Suppressor macrophage treated with lipopolysaccharide for 1 hour (primary cell): Measurements from ENCODE around the gene HSD11B1.

Experiments
- DNase-seq, 3 donors: peaks; one replicate each; pipeline ENCODE4 v3.0.0-alpha.2; 2020 to 2022

The HSD11B1 gene

GRCh38 chr1:209692296-209692695 lies 12.3 kb upstream of the HSD11B1 start:
- no peak for DNase-seq

- peak; percentile 92 to 94 (median 94) for DNase-seq
Measured at GRCh38 chr1:209692745-209693504, 11.7 kb upstream of the HSD11B1 start.

- DNase-seq = no peak
Measured at GRCh38 chr1:209696673-209697072, 8.0 kb upstream of the HSD11B1 start.

- no peak for DNase-seq
Measured at GRCh38 chr1:209697126-209697525, 7.5 kb upstream of the HSD11B1 start.

- DNase-seq = peak in 2 of 3 donors; percentile 28 to 32
Measured at GRCh38 chr1:209700686-209701085, 4.0 kb upstream of the HSD11B1 start.

GRCh38 chr1:209702832-209703231 lies 1.8 kb upstream of the HSD11B1 start:
- no peak for DNase-seq

- peak; percentile 60 to 72 (median 65) for DNase-seq
Measured at GRCh38 chr1:209703834-209704504, 677 bp upstream of the HSD11B1 start.

- peak; percentile 39 to 78 (median 56) for DNase-seq
Measured at GRCh38 chr1:209705033-209705598, 470 bp downstream of the HSD11B1 start.

- DNase-seq = no peak
Measured at GRCh38 chr1:209706622-209707021, 2.0 kb downstream of the HSD11B1 start.

GRCh38 chr1:209707308-209707707 lies 2.7 kb downstream of the HSD11B1 start:
- DNase-seq = no peak

GRCh38 chr1:209708297-209708696 lies 3.7 kb downstream of the HSD11B1 start:
- DNase-seq = no peak

GRCh38 chr1:209710093-209710492 lies 5.4 kb downstream of the HSD11B1 start:
- DNase-seq = peak in 1 of 3 donors; percentile 55

GRCh38 chr1:209710847-209711246 lies 6.2 kb downstream of the HSD11B1 start:
- no peak for DNase-seq

- DNase-seq = no peak
Measured at GRCh38 chr1:209714338-209714737, 9.7 kb downstream of the HSD11B1 start.

- no peak for DNase-seq
Measured at GRCh38 chr1:209715314-209715713, 10.7 kb downstream of the HSD11B1 start.

GRCh38 chr1:209717818-209718217 lies 13.2 kb downstream of the HSD11B1 start:
- DNase-seq = no peak

GRCh38 chr1:209720326-209720725 lies 15.7 kb downstream of the HSD11B1 start:
- no peak for DNase-seq

- no peak for DNase-seq
Measured at GRCh38 chr1:209720826-209721225, 16.2 kb downstream of the HSD11B1 start.

GRCh38 chr1:209721323-209721722 lies 16.7 kb downstream of the HSD11B1 start:
- DNase-seq = peak; percentile 78 to 93 (median 83)

- DNase-seq = no peak
Measured at GRCh38 chr1:209723265-209723664, 18.6 kb downstream of the HSD11B1 start.

- peak in 1 of 3 donors; percentile 13 for DNase-seq
Measured at GRCh38 chr1:209723756-209724693, 19.4 kb downstream of the HSD11B1 start.

- no peak for DNase-seq
Measured at GRCh38 chr1:209727286-209727685, 22.6 kb downstream of the HSD11B1 start.

- DNase-seq = no peak
Measured at GRCh38 chr1:209727785-209728184, 23.1 kb downstream of the HSD11B1 start.
